PC-3 (cell line): ENCODE data around the gene KAT2A.

Experiments
- CTCF ChIP-seq: fragments of 300-600 bp; sonication (generic); conservative IDR thresholded peaks from 2 replicates; pipeline ENCODE4 v1.5.1; 2017; ENCODE audit warnings: antibody characterized with exemption, low read depth, mild to moderate bottlenecking, low read length
- EZH2 ChIP-seq: fragments of 300-600 bp; sonication (generic); IDR thresholded peaks from one replicate; pipeline ENCODE4 v1.6.1; 2017; ENCODE audit warnings: antibody characterized with exemption, mild to moderate bottlenecking, low read length; ENCODE audit not compliant: unreplicated experiment

GRCh38 chr17:42106009-42106408, 15.2 kb downstream of the KAT2A start:
- TF ChIP-seq CTCF, result no peak
- no peak for TF ChIP-seq EZH2
